ENCODE measurements around the gene KIAA1958. TPM values are rescaled to one million over a fixed set of nuclear protein-coding genes. Genes with fewer than 3 reads are reported as not detected.

The KIAA1958 gene
- total and polyA plus RNA-seq, 5 donors, result 0.66 to 4.4 (median 3.1) TPM

GRCh38 chr9:112712678-112713077 lies 226.1 kb downstream of the KIAA1958 start:
- Histone ChIP-seq H3K27me3 (ENCODE audit: control insufficient read depth, insufficient read depth) (no peaks in the 10 kb centered on the region), H3K4me1 (ENCODE audit: control insufficient read depth, insufficient read depth, low read length) (no peaks in the 10 kb centered on the region), H3K27ac (ENCODE audit: low read length) (no peak overlapping the region), H3K9me3 (ENCODE audit: control insufficient read depth, low read length) (no peaks in the 10 kb centered on the region), H3K4me3 (ENCODE audit: low read length) (no peak overlapping the region)
- intact Hi-C loops (cut with DNase I), result no loop called here
- 99% methylated on average over 3 of the region's 3 CpGs for WGBS
- ATAC-seq (no peak), DNase-seq (no peak)

GRCh38 chr9:112717661-112718331 lies 231.2 kb downstream of the KIAA1958 start, which contains the start of gene INIP:
TSS of gene INIP (minus strand) at chr9:112718117. CDS start at chr9:112716485, 1,632 bp downstream.
- DNase-seq (peak; percentile 97 to 98 (median 98)), ATAC-seq (peak; percentile 99)
- peak within 1 kb of the TSS; percentile 87 for H3K27ac ChIP-seq (ENCODE audit: low read length)
- intact Hi-C loops (cut with DNase I), result loop anchor here in 1 of 4 donors (5.0 kb wide), 1 partner anchor 35 kb away; the partner anchor contains the start of gene SNX30
- H3K27me3 ChIP-seq (ENCODE audit: control insufficient read depth, insufficient read depth), result no peaks in the 10 kb centered on the region
- WGBS, result under 1% methylated on average over 51 of the region's 51 CpGs
- no peaks in the 10 kb centered on the region for H3K4me1 ChIP-seq (ENCODE audit: control insufficient read depth, insufficient read depth, low read length)
- no peaks in the 10 kb centered on the region for H3K9me3 ChIP-seq (ENCODE audit: control insufficient read depth, low read length)
- H3K4me3 ChIP-seq (ENCODE audit: low read length), result peak within 1 kb of the TSS; percentile 73

Other genes starting within 250 kb of the KIAA1958 start
- gene PTBP3, start 153.2 kb upstream of the KIAA1958 start, total RNA-seq, result 10 to 100 TPM; 15.1 to 19.6 (median 17.3) TPM
- gene PTBP3, start 153.2 kb upstream of the KIAA1958 start, polyA plus RNA-seq, result 4.4 TPM
- 100 to 1,000 TPM; 102 to 120 (median 111) TPM for gene HSDL2, start 106.7 kb upstream of the KIAA1958 start, total RNA-seq
- 87.6 TPM for gene HSDL2, start 106.7 kb upstream of the KIAA1958 start, polyA plus RNA-seq
- gene INIP, start 231.3 kb downstream of the KIAA1958 start, total RNA-seq, result 10 to 100 TPM; 11.5 to 19.2 (median 15.9) TPM
- gene INIP, start 231.3 kb downstream of the KIAA1958 start, polyA plus RNA-seq, result 11.1 TPM

Measured in right cardiac atrium (tissue), 5 donors.